GM18508 (cell line): ENCODE data around the gene VPS37B.

Experiments
- ATAC-seq: cut with Tn5 transposase; IDR thresholded peaks from one replicate; pipeline ENCODE4 v1.9.1; 2021; ENCODE audit warnings: moderate number of reproducible peaks; ENCODE audit not compliant: insufficient read depth, unreplicated experiment

VPS37B gene

GRCh38 chr12:122868471-122869177 lies 27.3 kb downstream of the VPS37B start:
- ATAC-seq = no peak

GRCh38 chr12:122867691-122868461 lies 28.0 kb downstream of the VPS37B start:
- ATAC-seq = no peak

DNA sequence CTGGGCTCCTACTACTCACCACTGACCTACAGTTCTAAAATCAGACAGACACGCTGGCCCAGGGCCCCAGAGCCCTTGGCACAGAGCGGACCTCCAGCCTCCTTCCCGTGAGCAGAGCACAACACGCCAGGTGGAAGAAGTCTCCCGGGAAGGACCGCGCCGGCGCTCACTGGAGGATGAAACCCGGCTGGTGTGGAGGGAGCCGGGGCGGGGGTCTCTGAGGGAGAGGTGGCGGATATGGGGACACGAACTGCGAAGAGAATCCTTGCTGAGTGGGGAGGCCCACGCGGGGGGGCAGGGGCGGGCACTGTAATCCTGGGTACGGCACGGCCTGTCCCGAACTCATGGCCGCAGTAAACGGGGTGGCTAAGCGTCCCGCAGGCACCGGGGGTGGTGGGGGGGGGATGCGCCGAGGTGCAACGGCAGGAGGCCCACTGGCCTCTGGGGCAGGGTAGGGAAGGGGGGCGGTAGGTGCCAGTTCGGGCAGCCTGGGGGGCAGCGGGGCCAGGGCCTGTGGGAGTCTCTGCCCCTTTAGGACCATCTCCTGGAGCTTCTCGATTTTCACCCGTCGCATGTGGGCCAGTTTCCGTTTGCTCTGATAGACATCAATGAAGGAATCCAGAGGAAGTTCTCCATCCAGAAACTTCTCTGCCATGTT lies 28.8 kb downstream of the VPS37B start:
- ATAC-seq = no peak

GRCh38 chr12:122866379-122866778 lies 29.5 kb downstream of the VPS37B start:
- ATAC-seq = no peak

GRCh38 chr12:122865268-122866231 lies 30.4 kb downstream of the VPS37B start:
- ATAC-seq = no peak

DNA sequence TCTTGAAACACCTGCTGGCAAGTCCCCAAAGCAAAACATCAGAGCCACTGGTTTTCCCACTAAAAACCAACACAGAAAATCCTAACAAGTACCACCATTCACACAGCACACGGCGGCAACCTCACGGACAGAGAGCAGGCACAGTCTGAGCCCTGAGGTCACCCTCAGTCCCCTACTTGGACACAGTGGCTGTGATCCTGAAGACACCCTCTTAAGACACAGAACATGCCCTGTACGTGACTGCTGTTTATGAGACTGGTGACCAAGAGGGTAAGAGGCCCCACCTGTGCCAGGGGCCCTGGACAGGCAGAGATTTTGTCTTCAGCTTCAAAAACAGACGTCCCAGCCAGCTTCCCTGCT lies 31.1 kb downstream of the VPS37B start:
- ATAC-seq = no peak

DNA sequence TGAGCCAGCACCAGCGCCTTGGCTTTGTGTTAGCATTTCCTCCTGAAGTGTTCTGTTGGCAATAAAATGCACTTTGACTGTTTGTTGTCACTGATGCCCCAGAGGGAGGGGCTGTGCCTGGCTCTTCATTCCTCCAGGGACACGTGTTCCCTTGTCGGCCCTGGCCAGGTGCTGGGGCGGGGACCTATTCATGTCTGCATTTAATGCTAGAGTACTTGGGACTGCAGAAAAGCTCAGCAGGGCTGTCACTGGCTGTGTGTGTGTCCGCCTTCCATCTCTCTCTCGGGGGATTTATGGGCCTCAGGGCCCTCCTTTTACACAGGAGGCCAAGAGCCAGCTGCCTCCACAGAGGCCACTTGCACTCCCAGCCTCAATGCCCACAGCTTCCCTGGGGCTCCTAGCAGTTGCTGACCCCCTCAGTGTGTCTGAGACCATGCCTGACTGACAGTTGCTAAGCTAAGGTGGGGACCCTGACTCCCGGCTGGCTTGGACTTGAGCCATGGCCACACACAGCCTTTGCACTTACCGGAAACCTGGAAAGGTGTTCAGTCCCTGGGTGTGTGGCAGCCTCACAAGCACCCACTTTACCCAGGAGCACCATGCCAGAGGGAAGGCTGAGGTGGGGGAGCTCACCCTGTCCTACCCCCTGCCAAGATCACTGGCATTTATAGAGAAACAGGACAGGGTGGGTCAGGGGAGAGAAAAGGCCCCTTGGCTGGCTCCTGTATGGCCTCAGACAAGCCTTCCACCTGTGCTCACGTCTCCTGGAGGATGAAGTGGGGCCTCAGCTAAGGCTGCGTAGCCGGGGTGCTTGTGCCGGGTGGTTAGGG lies 32.8 kb downstream of the VPS37B start:
- no peak for ATAC-seq

- ATAC-seq = no peak
Measured at GRCh38 chr12:122862110-122862634, 33.8 kb downstream of the VPS37B start.

DNA sequence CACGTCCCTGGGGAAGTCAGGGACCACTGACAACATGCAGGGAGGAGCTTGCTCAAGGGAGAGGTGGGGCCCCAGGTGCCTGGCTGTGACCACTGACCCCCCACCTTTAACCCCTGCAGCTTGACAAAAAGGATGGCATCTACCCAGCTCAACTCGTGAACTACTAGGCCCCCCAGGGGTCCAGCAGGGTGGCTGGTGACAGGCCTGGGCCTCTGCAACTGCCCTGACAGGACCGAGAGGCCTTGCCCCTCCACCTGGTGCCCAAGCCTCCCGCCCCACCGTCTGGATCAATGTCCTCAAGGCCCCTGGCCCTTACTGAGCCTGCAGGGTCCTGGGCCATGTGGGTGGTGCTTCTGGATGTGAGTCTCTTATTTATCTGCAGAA lies 34.3 kb downstream of the VPS37B start:
- ATAC-seq = no peak

DNA sequence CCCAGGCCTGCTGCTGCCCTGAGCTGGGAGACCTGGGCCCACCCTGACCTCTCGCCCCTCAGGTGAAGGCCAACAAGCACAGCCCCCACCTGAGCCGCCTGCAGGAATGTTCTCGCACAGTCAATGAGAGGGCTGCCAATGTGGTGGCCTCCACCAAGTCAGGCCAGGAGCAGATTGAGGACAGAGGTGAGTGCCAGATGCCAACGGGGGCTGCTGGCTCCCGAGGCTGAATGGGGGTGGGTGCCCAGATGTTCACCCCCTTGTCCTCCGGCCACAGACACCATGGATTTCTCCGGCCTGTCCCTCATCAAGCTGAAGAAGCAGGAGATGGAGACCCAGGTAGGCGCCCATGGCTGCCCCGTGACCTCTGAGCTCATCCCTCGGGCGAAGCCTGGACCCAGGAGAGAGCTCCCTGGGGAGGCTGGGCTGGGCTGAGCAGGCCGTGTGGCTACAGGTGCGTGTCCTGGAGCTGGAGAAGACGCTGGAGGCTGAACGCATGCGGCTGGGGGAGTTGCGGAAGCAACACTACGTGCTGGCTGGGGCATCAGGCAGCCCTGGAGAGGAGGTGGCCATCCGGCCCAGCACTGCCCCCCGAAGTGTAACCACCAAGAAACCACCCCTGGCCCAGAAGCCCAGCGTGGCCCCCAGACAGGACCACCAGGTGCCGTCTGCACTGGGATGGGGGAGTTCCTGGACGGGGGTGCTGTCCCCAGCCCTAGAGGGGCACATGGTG lies 34.9 kb downstream of the VPS37B start:
- ATAC-seq = no peak

DNA sequence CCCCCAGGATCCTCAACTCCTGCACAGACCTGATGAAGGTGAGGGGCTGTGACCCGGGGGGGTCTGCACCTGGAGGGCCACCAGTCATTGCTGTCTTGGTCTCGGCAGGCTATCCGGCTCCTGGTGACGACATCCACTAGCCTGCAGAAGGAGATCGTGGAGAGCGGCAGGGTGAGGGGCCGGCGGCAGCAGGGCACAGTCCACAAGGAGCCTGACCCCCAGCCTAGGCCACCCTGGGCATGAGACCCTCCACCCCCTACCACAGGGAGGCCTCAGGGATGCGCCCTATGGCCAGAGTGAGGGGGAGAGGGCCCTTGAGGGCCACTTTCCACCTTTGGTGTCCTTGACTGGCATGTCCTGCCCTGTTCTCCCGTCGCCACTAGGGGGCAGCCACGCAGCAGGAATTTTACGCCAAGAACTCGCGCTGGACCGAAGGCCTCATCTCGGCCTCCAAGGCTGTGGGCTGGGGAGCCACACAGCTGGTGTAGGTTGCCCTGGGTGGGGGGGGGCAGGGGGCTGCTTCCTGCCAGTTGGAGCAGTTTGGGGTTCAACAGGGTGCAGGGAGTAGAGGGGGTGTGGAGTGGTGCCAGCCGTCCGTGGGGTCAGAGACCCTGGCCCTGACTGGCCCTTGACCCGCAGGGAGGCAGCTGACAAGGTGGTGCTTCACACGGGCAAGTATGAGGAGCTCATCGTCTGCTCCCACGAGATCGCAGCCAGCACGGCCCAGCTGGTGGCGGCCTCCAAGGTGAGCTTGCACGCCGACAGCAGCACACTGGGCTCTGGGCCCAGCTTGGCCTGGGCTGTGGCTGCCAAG lies 35.7 kb downstream of the VPS37B start:
- no peak for ATAC-seq

GRCh38 chr12:122859303-122860039 lies 36.5 kb downstream of the VPS37B start:
- no peak for ATAC-seq

- ATAC-seq = no peak
Measured at GRCh38 chr12:122858591-122859302, 37.2 kb downstream of the VPS37B start.

DNA sequence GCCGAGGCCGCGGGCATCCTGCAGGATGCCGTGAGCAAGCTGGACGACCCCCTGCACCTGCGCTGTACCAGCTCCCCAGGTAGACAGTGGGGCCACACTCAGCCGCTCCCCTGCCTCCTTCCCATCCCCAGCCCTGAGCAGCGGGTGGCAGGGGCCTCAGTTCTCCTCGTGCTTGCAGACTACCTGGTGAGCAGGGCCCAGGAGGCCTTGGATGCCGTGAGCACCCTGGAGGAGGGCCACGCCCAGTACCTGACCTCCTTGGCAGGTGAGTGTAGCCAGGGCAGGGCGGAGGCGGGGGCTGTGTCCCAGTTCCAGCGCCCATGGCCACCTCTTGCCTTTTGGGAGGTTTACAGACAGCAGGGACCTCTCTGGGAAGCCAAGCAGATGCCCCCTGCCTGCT lies 37.8 kb downstream of the VPS37B start:
- no peak for ATAC-seq

DNA sequence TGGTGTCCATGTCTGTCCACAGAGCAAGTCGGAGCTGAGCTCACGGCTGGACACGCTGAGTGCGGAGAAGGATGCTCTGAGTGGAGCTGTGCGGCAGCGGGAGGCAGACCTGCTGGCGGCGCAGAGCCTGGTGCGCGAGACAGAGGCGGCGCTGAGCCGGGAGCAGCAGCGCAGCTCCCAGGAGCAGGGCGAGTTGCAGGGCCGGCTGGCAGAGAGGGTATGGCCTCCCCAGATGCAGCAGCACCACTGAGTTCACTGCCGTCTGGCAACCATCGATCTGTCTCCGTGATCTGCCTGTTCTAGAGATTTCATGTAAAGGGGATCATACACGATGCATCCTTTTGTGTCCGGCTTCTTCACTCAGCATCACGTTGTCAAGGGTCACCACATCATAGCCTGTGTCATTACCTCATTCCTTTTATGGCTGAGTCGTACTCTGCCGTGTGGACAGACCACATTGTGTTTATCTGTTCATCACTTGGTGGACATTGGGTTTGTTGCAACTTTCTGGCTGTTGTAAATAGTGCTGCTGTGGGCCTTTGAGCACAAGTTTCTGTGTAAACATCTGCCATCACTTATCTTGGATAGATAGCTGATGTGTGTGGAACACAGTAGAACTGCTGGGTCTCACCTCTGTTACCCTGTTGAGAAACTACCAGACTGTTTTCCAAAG lies 38.8 kb downstream of the VPS37B start:
- ATAC-seq = no peak
